ENCODE measurements around the gene ZNF423.

Gene ZNF423

GRCh38 chr16:49754495-49755312 lies 101.2 kb downstream of the ZNF423 start:
- H3K4me3 Mint-ChIP-seq = peak overlapping the region; percentile 75
- peaks cover 84% of the 10 kb centered on the region for H3K4me1 Mint-ChIP-seq
- peaks cover 12% of the 10 kb centered on the region for H3K27me3 Mint-ChIP-seq (ENCODE audit: low read depth, poor library complexity)
- no peak for DNase-seq
- no peaks in the 10 kb centered on the region for H3K36me3 Mint-ChIP-seq (ENCODE audit: low read depth)
- no peaks in the 10 kb centered on the region for H3K9me3 Mint-ChIP-seq
- TF ChIP-seq CTCF (IDR thresholded peaks at IDR 0.05) = no peak
- H3K27ac Mint-ChIP-seq = no peak overlapping the region

DNA sequence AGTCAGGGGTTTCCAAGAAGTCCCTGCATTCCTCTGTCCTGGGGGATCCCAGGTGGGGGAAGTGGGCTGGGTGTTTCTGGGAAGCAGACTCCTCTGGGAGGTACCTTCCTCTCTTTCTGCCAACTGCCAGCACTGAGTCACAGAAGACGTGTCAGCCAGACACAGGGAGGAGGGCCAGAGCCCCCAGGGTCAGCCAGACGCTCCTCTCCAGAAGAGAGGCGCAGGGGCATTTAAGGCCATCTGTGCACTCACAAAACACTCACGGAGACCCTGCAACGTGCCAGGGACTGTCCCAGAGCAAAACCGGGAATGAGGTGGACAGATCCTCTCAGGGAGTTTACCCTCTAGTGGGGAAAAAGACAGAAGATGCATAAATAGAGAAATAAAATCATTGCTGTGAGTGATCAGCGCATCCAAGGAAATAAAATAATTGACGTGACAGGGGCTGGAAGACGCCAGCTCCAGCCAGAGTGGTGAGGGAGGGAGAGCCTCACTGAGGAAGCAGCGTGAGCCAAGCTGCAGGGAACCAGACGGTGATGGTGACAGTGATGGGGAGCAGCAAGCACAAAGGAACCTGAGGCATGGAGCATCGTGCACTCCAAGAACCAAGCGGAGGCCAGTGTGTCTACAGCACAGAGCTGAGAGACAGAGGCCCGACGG lies 105.4 kb downstream of the ZNF423 start:
- peak overlapping the region; percentile 92 for H3K27ac Mint-ChIP-seq
- peaks cover 17% of the 10 kb centered on the region for H3K27me3 Mint-ChIP-seq (ENCODE audit: low read depth, poor library complexity)
- no peaks in the 10 kb centered on the region for H3K9me3 Mint-ChIP-seq
- H3K4me3 Mint-ChIP-seq = peak overlapping the region; percentile 7
- no peak for TF ChIP-seq CTCF (IDR thresholded peaks at IDR 0.05)
- H3K4me1 Mint-ChIP-seq = peaks cover 92% of the 10 kb centered on the region
- DNase-seq = no peak
- H3K36me3 Mint-ChIP-seq (ENCODE audit: low read depth) = no peaks in the 10 kb centered on the region

DNA sequence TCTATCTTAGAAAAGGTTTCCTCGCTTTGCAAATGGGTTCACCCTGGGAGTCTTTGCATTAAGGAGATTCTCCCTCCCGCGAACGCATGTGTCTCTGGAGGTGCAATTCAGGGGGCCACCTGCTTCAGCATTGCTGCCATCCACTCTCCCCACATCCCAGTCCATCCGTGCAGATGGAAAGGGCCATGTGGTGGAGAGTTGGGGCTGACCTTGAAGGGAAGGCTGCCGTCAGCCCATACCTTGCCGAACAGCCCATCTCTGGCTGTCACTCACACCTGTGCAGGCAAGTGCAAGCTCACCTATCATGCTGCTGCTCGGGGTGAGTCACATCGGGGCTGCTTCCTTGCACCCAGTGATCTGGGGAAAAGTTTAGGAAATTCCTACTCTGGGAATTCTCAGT lies 106.1 kb downstream of the ZNF423 start:
- Mint-ChIP-seq H3K36me3 (ENCODE audit: low read depth) (no peaks in the 10 kb centered on the region), H3K9me3 (no peaks in the 10 kb centered on the region), H3K4me1 (peaks cover 92% of the 10 kb centered on the region), H3K27ac (no peak overlapping the region), H3K27me3 (ENCODE audit: low read depth, poor library complexity) (peaks cover 17% of the 10 kb centered on the region), H3K4me3 (no peak overlapping the region)
- TF ChIP-seq CTCF (IDR thresholded peaks at IDR 0.05) = no peak
- DNase-seq = no peak

DNA sequence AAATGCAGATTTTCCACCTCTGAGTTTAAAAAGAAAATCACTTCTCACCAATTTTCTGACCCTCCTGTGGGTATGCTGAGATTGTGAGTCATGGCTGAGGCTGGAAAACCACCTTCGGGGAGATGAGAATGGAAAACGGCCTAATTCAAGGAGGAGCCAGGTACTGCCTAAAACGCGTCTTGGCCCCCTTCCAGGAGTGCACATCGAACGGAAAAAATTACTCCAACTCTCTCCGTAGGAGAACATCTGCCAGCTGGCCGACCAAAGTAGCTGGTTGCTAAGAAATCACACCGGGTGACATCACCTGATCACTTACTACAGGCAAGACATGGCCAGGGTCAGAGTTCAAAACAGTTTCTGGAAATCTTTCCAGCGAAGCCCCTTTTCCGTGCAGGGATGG lies 107.6 kb downstream of the ZNF423 start:
- DNase-seq = no peak
- no peak for TF ChIP-seq CTCF (IDR thresholded peaks at IDR 0.05)
- no peaks in the 10 kb centered on the region for H3K9me3 Mint-ChIP-seq
- no peaks in the 10 kb centered on the region for H3K36me3 Mint-ChIP-seq (ENCODE audit: low read depth)
- H3K4me3 Mint-ChIP-seq = no peak overlapping the region
- peaks cover 97% of the 10 kb centered on the region for H3K4me1 Mint-ChIP-seq
- H3K27ac Mint-ChIP-seq = no peak overlapping the region
- H3K27me3 Mint-ChIP-seq (ENCODE audit: low read depth, poor library complexity) = peaks cover 15% of the 10 kb centered on the region

GRCh38 chr16:49747654-49748053 lies 108.3 kb downstream of the ZNF423 start:
- Mint-ChIP-seq H3K4me3 (no peak overlapping the region), H3K27me3 (ENCODE audit: low read depth, poor library complexity) (peaks cover 11% of the 10 kb centered on the region), H3K4me1 (peaks cover 97% of the 10 kb centered on the region), H3K27ac (no peak overlapping the region), H3K9me3 (no peaks in the 10 kb centered on the region), H3K36me3 (ENCODE audit: low read depth) (no peaks in the 10 kb centered on the region)
- DNase-seq = no peak
- no peak for TF ChIP-seq CTCF (IDR thresholded peaks at IDR 0.05)

Data from nephron progenitor cell (in vitro differentiated cells).